Naive thymus-derived CD4-positive, alpha-beta T cell (primary cell): ENCODE results near the gene TSPYL6. TPM values are rescaled to one million over a fixed set of nuclear protein-coding genes. Genes with fewer than 3 reads are reported as not detected.

Experiments used
- ATAC-seq: fragments of 150-1000 bp; cut with Tn5 transposase; 2 replicates; pipeline ENCODE4 v1.10.0; 2021; ENCODE audit warnings: mild to moderate bottlenecking, moderate library complexity
- CTCF ChIA-PET: fragments of 350-600 bp; sonication (Branson Sonifier 250); formaldehyde crosslinking; loops from one replicate; lab custom pipeline; 2021; ENCODE audit warnings: antibody characterized with exemption; lab: Charles Lee
- POLR2A ChIA-PET: fragments of 350-600 bp; sonication (Branson Sonifier 250); formaldehyde crosslinking; loops from one replicate; lab custom pipeline; 2021; ENCODE audit warnings: antibody characterized with exemption, inconsistent platforms; lab: Charles Lee
- DNase-seq, 9 donors: peaks; one replicate each; pipeline versions ENCODE4 v3.0.0 to v3.0.0-alpha.2; 2020 to 2022; ENCODE audit warnings: mixed read lengths in 1 of 9
- H3K27ac ChIP-seq: one replicate; pipeline ENCODE4 v1.7.0; 2013; ENCODE audit warnings: mild to moderate bottlenecking, low read depth, low read length, moderate library complexity
- H3K27me3 ChIP-seq, 2 donors: one replicate each; pipeline ENCODE4 v1.7.0; 2013; ENCODE audit warnings: low read length in 2 of 2, mild to moderate bottlenecking in 2 of 2, moderate library complexity in 2 of 2; ENCODE audit not compliant: control insufficient read depth in 2 of 2, insufficient read depth in 2 of 2
- H3K36me3 ChIP-seq, 3 experiments: 1 replicate in 2 of 3; 2 replicates in 1 of 3; pipeline ENCODE4 v1.7.0; 2013; ENCODE audit warnings: low read length in 3 of 3, mild to moderate bottlenecking in 3 of 3, moderate library complexity in 1 of 3; ENCODE audit not compliant: insufficient read depth in 3 of 3, control insufficient read depth in 2 of 3
- H3K4me1 ChIP-seq, 2 donors: one replicate each; pipeline ENCODE4 v1.7.0; 2013; ENCODE audit warnings: low read length in 2 of 2, mild to moderate bottlenecking in 2 of 2, moderate library complexity in 1 of 2; ENCODE audit not compliant: control insufficient read depth in 2 of 2, insufficient read depth in 2 of 2
- H3K4me3 ChIP-seq: 2 replicates; pipeline ENCODE4 v1.7.0; 2013; ENCODE audit warnings: mild to moderate bottlenecking, low read length
- H3K9me3 ChIP-seq, 3 experiments: 1 replicate in 2 of 3; 2 replicates in 1 of 3; pipeline ENCODE4 v1.7.0; 2013; ENCODE audit warnings: low read length in 3 of 3; ENCODE audit not compliant: control insufficient read depth in 2 of 3
- H3K27ac Mint-ChIP-seq, 9 donors: one replicate each; pipeline ENCODE4 v1.8.0; 2020 to 2022; ENCODE audit warnings: mixed read lengths in 9 of 9, mild to moderate bottlenecking in 8 of 9, moderate library complexity in 5 of 9, inconsistent platforms in 2 of 9
- H3K27me3 Mint-ChIP-seq, 5 donors: one replicate each; pipeline ENCODE4 v1.8.0; 2021 to 2022; ENCODE audit warnings: mixed read lengths in 5 of 5, mild to moderate bottlenecking in 1 of 5
- H3K36me3 Mint-ChIP-seq, 5 donors: one replicate each; pipeline ENCODE4 v1.8.0; 2020 to 2022; ENCODE audit warnings: mixed read lengths in 5 of 5, mild to moderate bottlenecking in 3 of 5, inconsistent platforms in 1 of 5
- H3K4me1 Mint-ChIP-seq, 7 donors: one replicate each; pipeline ENCODE4 v1.8.0; 2020 to 2022; ENCODE audit warnings: mixed read lengths in 7 of 7, mild to moderate bottlenecking in 3 of 7, inconsistent platforms in 1 of 7
- H3K4me3 Mint-ChIP-seq, 10 donors: one replicate each; pipeline ENCODE4 v1.8.0; 2020 to 2022; ENCODE audit warnings: mild to moderate bottlenecking in 10 of 10, mixed read lengths in 10 of 10, moderate library complexity in 6 of 10, inconsistent platforms in 2 of 10
- H3K9me3 Mint-ChIP-seq, 11 donors: one replicate each; pipeline ENCODE4 v1.8.0; 2020 to 2022; ENCODE audit warnings: mixed read lengths in 11 of 11, mild to moderate bottlenecking in 4 of 11, inconsistent platforms in 1 of 11, moderate library complexity in 1 of 11
- intact Hi-C, 2 donors: fragments of 100-400 bp; cut with micrococcal nuclease; formaldehyde crosslinking; loops; one replicate each; pipeline ENCODE4 v1.15.1; 2023
- polyA plus RNA-seq, 2 donors: library from polyadenylated mRNA; unstranded; fragments of 300-500 nt; fragmentation: Illumina TruSeq; gene quantifications; one replicate each; pipeline ENCODE4 v1.2.3, GENCODE V29; 2021
- total RNA-seq, 6 experiments: library from RNA in 5 of 6; stranded (reverse) in 5 of 6; gene quantifications; 1 replicate in 5 of 6; 2 replicates in 1 of 6; pipeline ENCODE4 v1.2.3 and lab custom pipeline; 2021 to 2026

Gene TSPYL6
- total and polyA plus RNA-seq, 7 experiments from 2014 or later = not detected

DNA sequence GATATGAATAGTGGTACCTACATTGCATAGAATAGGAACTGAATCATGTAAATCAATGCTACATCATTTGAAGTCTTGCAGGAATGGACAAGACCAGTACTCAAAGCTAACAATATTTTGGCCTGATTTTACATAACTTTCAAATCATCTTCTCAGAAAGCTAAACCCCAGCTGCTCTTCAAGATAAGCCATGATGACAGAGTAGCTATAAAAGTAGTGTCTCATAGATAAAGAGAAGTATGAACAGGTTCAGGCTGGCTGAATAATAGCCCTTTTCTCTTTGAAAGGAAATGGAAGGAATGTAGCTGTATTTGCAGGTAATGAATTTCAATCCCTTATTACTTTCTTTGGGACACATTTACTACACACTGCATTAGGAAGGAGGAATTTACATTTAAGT, 28.2 kb downstream of the TSPYL6 start:
- no peaks in the 10 kb centered on the region for H3K36me3 ChIP-seq
- POLR2A ChIA-PET = no interaction called here
- H3K36me3 Mint-ChIP-seq = peaks cover 0 to 47% (median 25%) of the 10 kb centered on the region in 5 donors

DNA sequence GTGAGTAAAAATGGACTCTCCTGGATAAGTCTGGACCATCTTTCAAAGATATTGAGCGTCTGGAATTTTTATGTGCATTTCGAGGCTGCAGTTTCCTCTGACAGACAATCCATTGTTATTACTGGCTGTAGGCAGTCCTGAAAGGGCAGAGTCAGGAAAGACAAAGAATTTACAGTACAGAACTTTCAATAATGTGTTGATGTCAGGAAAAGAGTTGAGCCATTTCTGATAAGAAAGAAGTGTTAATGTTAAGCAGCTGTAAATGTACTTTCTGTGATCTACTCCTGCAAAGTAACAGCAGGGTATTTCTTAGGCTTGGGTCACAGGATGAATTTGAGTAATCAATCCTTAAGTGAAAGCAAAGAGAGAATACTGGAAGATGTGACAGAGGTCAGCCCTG, 29.8 kb downstream of the TSPYL6 start:
- Mint-ChIP-seq H3K9me3 (peaks cover 0 to 2% (median 0%) of the 10 kb centered on the region in 11 donors), H3K27ac (no peak overlapping the region), H3K4me1 (peaks cover 0 to 2% (median 0%) of the 10 kb centered on the region in 7 donors), H3K27me3 (no peaks in the 10 kb centered on the region), H3K36me3 (peaks cover 0 to 40% (median 18%) of the 10 kb centered on the region in 5 donors), H3K4me3 (no peak overlapping the region)
- DNase-seq (no peak), ATAC-seq (no peak)
- Histone ChIP-seq H3K36me3 (no peaks in the 10 kb centered on the region), H3K4me3 (no peak overlapping the region), H3K27ac (no peak overlapping the region), H3K27me3 (no peaks in the 10 kb centered on the region), H3K4me1 (no peaks in the 10 kb centered on the region), H3K9me3 (no peaks in the 10 kb centered on the region)
- intact Hi-C loops = no loop called here
- ChIA-PET POLR2A (no interaction called here), CTCF (no interaction called here)

More for the DNA sequence above, 28.2 kb downstream of the TSPYL6 start:
- DNase-seq (no peak), ATAC-seq (no peak)
- peaks cover 0 to 2% (median 0%) of the 10 kb centered on the region in 7 donors for H3K4me1 Mint-ChIP-seq
- Histone ChIP-seq H3K4me3 (no peak overlapping the region), H3K27ac (no peak overlapping the region), H3K27me3 (no peaks in the 10 kb centered on the region), H3K4me1 (no peaks in the 10 kb centered on the region), H3K9me3 (no peaks in the 10 kb centered on the region)
- no peak overlapping the region for H3K27ac Mint-ChIP-seq
- intact Hi-C loops = no loop called here
- H3K9me3 Mint-ChIP-seq = peaks cover 0 to 8% (median 0%) of the 10 kb centered on the region in 11 donors
- no peak overlapping the region for H3K4me3 Mint-ChIP-seq
- no peaks in the 10 kb centered on the region for H3K27me3 Mint-ChIP-seq
- CTCF ChIA-PET = no interaction called here

DNA sequence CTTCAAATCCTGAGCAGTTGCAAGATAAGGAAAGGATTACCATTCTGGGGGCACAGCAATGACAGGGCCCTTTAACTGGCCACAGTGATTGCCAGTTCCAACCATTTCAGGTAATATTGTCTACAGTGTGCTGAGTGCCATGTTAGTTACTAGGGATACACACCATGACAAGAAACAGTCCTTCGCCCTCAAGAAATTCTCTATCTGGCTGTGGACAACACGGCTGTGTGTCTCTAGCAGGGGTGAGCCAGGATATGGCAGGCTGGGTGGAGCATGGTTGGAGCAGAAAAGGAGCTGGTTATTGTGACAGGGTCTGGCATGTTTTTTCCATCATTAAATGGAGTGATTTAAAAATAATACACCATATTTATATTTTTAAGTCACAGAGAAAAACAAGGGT, 31.0 kb downstream of the TSPYL6 start:
- ChIA-PET CTCF (no interaction called here), POLR2A (no interaction called here)
- DNase-seq (no peak), ATAC-seq (no peak)
- Histone ChIP-seq H3K27ac (no peak overlapping the region), H3K4me1 (no peaks in the 10 kb centered on the region), H3K36me3 (no peaks in the 10 kb centered on the region), H3K4me3 (no peak overlapping the region), H3K9me3 (no peaks in the 10 kb centered on the region), H3K27me3 (no peaks in the 10 kb centered on the region)
- peaks cover 0 to 40% (median 23%) of the 10 kb centered on the region in 5 donors for H3K36me3 Mint-ChIP-seq
- no peak overlapping the region for H3K27ac Mint-ChIP-seq
- intact Hi-C loops = no loop called here
- no peaks in the 10 kb centered on the region for H3K27me3 Mint-ChIP-seq
- H3K4me1 Mint-ChIP-seq = peaks cover 0 to 2% (median 0%) of the 10 kb centered on the region in 7 donors
- peaks cover 0 to 2% (median 0%) of the 10 kb centered on the region in 11 donors for H3K9me3 Mint-ChIP-seq
- no peak overlapping the region for H3K4me3 Mint-ChIP-seq

DNA sequence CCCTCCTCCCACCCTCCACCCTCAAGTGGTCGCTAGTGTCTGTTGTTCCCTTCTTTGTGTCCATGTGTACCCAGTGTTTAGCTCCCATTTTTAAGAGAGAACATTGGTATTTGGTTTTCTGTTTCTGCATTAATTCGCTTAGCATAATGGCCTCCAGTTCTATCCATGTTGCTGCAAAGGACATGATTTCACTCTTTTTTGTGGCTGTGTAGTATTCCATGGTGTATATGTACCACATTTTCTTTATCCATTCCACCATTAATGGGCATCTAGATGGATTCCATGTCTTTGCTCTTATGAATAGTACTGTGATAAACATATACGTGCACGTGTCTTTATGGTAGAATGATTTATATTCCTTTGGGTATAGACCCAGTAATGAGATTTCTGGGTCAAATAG, 42.9 kb downstream of the TSPYL6 start:
- no peaks in the 10 kb centered on the region for H3K4me1 ChIP-seq
- intact Hi-C loops = no loop called here
- no peak overlapping the region for H3K27ac ChIP-seq
- ATAC-seq (no peak), DNase-seq (no peak)
- Mint-ChIP-seq H3K4me1 (peaks cover 0 to 4% (median 0%) of the 10 kb centered on the region in 7 donors), H3K36me3 (peaks cover 0 to 38% (median 20%) of the 10 kb centered on the region in 5 donors), H3K27ac (no peak overlapping the region), H3K27me3 (no peaks in the 10 kb centered on the region), H3K9me3 (peaks cover 0 to 22% (median 13%) of the 10 kb centered on the region in 11 donors), H3K4me3 (no peak overlapping the region)
- H3K27me3 ChIP-seq = no peaks in the 10 kb centered on the region
- H3K36me3 ChIP-seq = no peaks in the 10 kb centered on the region
- H3K9me3 ChIP-seq = peaks cover 0 to 5% (median 0%) of the 10 kb centered on the region in 3 experiments
- no peak overlapping the region for H3K4me3 ChIP-seq
- ChIA-PET CTCF (no interaction called here), POLR2A (no interaction called here)

DNA sequence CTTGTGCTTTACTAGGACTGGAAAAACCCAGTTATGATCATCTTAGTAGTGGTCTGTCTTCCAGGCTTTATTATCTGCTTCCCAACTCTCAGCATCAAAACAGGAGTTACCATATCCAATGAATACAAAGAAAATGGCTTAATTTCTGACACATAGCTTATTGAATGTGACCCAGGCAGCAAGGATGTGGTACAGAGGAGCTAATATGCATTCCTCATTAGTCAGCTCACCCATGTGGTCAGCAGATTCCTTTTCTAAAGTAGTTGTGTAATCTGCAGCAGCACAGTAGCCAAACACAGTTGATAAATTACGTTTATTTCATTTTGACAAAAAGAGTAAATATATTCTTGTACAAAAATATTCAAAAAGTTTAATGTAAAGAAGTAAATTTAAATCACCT, 43.6 kb downstream of the TSPYL6 start:
- CTCF ChIA-PET = no interaction called here

DNA sequence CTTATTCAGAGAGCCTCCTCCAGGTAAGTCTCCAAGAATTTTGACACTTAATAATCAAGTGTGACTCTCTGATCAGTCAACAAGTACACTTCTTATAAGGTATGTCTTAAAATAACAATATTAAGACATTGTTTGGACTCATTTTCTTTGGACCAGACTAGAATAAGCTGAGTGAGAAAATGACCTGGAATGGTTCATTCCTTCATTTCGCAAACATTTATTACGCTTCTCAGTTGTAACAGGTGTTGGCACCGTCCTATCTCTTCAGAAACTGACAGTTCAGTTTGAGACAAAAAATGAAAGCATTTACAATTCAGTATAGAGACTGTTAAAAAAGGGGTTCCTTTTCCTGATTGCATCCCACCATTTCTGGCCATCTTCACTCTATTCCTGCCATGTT, 46.6 kb downstream of the TSPYL6 start:
- Mint-ChIP-seq H3K27me3 (no peaks in the 10 kb centered on the region), H3K9me3 (peaks cover 0 to 13% (median 5%) of the 10 kb centered on the region in 11 donors), H3K27ac (no peak overlapping the region), H3K4me1 (peaks cover 3 to 25% (median 13%) of the 10 kb centered on the region in 7 donors), H3K4me3 (no peak overlapping the region), H3K36me3 (peaks cover 0 to 24% (median 5%) of the 10 kb centered on the region in 5 donors)
- ChIA-PET POLR2A (no interaction called here), CTCF (interaction anchor here (0.6 to 0.8 kb wide), 3 partner anchors 31 to 355 kb away, joined by 3 read pairs; no protein-coding TSS in a partner anchor)
- H3K4me1 ChIP-seq = no peaks in the 10 kb centered on the region
- peaks cover 0 to under 1% (median 0%) of the 10 kb centered on the region in 3 experiments for H3K9me3 ChIP-seq
- ATAC-seq (no peak), DNase-seq (no peak)
- intact Hi-C loops = loop anchor here in 1 of 2 donors (10.0 kb wide), 1 partner anchor 965 kb away; no protein-coding TSS in a partner anchor
- no peak overlapping the region for H3K27ac ChIP-seq
- H3K36me3 ChIP-seq = no peaks in the 10 kb centered on the region
- H3K4me3 ChIP-seq = no peak overlapping the region
- no peaks in the 10 kb centered on the region for H3K27me3 ChIP-seq

More for the DNA sequence above, 43.6 kb downstream of the TSPYL6 start:
- DNase-seq (no peak), ATAC-seq (no peak)
- H3K36me3 Mint-ChIP-seq = peaks cover 0 to 32% (median 14%) of the 10 kb centered on the region in 5 donors
- H3K27me3 ChIP-seq = no peaks in the 10 kb centered on the region
- peaks cover 0 to 5% (median 0%) of the 10 kb centered on the region in 3 experiments for H3K9me3 ChIP-seq
- intact Hi-C loops = no loop called here
- H3K27ac ChIP-seq = no peak overlapping the region
- H3K27ac Mint-ChIP-seq = no peak overlapping the region
- no peak overlapping the region for H3K4me3 ChIP-seq
- H3K9me3 Mint-ChIP-seq = peaks cover 0 to 22% (median 13%) of the 10 kb centered on the region in 11 donors
- H3K27me3 Mint-ChIP-seq = no peaks in the 10 kb centered on the region
- no peaks in the 10 kb centered on the region for H3K4me1 ChIP-seq
- no peaks in the 10 kb centered on the region for H3K36me3 ChIP-seq
- peaks cover 0 to 9% (median 0%) of the 10 kb centered on the region in 7 donors for H3K4me1 Mint-ChIP-seq
- POLR2A ChIA-PET = no interaction called here
- H3K4me3 Mint-ChIP-seq = no peak overlapping the region
